SW480 (cell line): ENCODE measurements around the gene KLRC3.
"Not testable (repeated sequence)": the region's sequence is repeated elsewhere in the genome, so short reads cannot be mapped to it uniquely, and the experiment has no call there.

Source experiments
- DNase-seq: peaks from one replicate; pipeline ENCODE4 v3.0.0-alpha.2; 2016; ENCODE audit warnings: low spot score

KLRC3 gene

DNA sequence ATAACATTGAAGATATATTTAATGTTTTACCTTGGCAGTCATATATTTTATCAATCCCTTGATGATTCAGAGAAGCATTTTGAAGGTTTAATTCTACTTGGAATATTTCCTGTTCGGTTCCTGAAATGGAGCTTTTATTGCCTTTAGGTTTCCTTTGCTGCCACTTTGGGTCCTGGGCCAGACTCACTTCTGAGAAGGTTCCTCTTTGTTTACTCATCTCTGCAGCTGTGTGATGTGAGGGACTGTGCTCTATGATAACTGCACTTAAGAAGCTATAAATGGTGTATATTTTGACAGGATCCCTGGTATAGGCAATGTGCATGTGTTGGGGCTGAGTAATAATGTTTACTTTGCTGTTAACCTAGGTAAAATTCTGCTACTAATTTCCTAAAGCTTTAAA is at the start of gene KLRC3:
TSS of gene KLRC3 (minus strand) at position 262 of the 400 bp plus-strand sequence. CDS start at position 217, 45 bp downstream.
- peak; percentile 80 for DNase-seq

DNA sequence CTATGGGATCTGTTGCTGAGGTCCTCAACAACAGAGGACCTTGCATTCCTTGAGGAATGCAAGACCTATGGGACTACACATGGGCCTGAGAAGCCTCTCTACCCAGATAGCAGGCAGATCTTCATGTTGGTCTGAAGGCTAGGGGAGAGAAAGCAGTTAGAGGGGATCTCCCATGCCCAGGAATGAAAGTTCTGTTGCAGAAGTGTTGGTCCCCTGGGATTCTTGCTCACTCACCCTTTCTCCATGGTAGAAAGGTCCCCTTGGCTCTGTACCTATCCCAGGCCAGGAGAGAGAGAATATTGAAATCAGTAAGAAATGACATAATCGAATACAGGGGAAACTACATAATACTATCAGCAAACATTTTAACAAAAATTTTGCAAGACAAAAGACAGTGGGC is 49.3 kb upstream of the KLRC3 start:
- no peak for DNase-seq

DNA sequence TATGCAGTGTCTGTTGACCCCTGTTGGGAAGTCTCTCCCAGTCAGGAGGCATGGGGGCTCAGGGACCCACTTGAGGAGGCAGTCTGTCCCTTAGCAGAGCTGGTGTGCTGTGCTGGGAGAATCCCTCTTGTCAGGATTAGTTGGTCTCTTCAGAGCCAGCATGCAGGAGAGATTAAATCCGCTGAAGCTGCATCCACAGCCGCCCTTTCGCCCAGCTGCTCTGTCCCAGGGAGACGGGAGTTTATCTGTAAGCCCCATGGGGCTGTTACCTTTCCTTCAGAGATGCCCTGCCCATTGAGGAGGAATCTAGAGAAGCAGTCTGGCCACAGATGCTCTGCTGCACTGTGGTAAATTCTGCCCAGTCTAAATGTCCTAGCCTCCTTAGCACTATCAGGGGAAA is 45.9 kb upstream of the KLRC3 start:
- no peak for DNase-seq

DNA sequence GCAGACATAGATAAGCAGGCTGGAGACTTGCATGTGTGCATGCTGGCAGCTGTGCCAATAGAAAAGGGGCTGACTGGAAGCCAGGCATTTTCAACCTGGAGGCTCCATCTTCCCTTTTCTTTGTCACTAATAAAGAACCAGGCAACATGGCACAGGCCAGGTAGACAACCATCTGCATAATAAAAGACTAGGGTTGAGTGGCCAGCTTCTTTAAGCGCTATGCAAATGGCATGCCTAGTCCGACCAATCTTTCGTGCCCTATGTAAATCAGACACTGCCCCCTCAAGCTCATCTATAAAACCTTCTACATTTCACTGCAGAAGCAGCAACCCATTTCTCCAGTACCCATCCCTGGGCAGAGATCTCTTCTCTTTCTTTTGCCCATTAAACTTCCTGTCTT is 37.4 kb upstream of the KLRC3 start:
- DNase-seq: no peak

DNA sequence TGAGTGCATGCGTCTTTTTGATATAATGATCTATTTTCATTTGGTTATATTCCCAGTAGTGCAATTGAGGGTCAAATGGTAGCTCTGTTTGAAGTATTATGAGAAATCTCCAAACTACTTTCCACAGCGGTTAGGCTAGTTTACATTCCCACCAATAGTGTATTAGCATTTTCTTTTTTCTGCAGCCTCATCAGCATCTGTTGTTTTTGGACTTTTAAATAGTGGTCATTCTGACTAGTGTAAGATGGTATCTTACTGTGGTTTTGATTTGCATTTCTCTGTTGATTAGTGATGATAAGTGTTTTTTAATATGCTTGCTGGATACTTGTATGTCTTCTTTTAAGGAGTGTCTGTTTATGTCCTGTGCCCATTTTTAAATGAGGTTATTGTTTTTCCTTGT is 36.5 kb upstream of the KLRC3 start:
- no peak for DNase-seq

DNA sequence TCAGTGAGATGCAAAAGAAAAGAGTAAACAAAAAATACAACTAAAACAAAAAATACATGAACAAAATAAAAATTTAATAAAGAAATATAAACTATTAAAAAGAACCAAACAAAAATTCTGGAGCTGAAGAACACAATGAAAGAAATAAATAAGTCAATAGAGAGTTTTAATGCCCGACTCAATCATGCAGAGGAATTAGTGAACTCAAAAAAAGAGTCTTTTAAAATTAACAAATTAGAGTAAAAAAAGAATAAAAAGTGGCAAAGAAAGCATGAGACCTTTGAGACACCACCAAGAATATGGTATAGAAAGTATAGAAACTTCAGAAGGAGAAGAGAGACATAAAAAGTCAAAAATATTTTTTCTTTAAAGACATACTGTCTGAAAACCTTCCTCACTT is 35.4 kb upstream of the KLRC3 start:
- no peak for DNase-seq

DNA sequence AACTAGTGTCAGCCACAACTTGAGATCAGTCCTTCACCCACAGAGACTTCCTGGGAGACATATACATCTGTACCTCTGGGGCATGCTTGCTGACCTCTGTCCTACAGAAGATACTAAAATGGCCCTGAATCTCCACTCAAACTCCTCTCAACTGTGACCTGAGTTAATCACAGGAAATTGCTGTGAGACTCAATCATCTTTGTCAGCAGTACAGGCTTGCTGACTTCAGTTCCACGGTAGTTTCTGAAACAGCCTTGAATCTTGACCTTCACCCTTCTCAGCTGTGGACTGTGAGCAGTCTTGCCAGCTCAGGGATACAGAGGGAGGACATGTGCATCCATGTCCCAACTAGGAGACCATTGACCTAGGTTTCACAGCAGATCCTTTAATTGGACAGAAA is 34.1 kb upstream of the KLRC3 start:
- DNase-seq: no peak

DNA sequence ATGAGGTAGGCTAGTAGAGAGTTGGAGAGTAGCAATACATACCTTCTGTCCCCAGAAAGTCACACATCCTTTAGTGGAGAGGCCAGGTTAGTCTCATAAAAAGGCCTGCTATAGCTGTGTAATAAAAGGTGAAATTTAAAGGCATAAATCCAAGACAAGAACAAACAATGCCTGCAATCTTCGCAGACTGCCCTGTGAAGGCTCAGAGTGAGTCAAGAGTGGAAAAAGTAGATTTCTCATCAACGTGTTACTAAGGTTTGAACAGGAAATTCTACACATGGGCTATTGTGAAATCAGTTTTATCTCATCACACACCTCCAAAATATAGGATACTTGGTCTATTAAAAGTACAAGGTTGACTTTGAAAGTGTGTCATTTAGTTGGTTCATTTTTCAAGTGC is 32.8 kb upstream of the KLRC3 start, which contains the start of gene KLRC1:
TSS of gene KLRC1 (minus strand) at position 222 of the 400 bp plus-strand sequence. CDS start 2,221 bp downstream, outside the sequence.
- DNase-seq: no peak

DNA sequence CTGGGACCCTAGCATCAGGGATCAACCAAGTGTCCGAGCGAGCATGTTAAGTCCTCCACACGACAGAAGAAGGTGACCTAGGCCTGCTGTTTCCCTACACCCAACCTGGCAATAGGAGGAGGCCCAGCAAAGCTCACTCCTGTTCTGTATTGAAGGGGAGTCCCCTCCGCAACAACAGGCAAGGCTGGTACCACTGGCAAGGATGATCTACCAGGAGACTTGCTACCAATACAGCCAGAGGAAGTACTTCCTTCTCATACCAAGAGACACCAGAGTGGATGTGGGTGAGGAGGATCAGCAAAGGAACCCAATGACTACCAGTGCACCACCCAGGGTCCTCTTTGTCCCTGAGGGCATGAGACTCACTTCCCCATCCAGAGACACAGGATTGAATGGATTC is 27.8 kb upstream of the KLRC3 start:
- no peak for DNase-seq

DNA sequence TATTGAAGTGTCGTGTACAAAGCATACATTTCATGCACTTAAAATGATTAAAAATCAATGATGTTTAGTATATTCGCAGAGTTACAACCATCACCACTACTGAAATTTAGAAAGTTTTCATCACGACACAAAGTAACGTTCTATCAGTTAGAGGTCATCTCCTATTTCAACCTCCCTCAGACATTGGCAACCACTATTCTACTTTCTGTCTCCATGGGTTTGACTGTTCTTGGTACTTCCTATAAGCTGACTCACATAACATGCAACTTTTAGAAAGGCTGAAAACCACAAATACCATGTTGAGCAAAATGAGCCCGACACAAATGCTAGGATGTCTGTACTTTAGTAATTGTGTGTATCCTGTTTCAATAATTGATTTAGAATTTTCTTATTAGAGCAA is 25.7 kb upstream of the KLRC3 start:
- not testable (repeated sequence) for DNase-seq

DNA sequence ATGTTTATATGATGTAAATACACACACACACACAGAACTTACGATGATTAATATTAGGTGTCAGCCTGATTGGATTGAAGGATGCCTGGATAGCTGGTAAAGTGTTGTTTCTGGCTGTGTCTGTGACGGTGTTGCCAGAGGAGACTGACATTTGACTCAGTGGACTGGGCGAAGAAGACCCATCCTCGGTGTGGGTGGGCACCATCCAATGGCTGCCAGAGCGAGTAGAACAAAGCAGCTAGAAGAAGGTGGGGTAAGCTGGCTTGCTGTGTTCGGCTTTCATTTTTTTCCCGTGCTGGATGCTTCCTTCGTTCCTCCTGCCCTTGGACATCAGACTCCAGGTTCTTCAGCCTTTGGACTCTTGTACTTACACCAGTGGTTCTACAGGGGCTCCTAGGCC is 20.7 kb upstream of the KLRC3 start:
- DNase-seq: not testable (repeated sequence)

DNA sequence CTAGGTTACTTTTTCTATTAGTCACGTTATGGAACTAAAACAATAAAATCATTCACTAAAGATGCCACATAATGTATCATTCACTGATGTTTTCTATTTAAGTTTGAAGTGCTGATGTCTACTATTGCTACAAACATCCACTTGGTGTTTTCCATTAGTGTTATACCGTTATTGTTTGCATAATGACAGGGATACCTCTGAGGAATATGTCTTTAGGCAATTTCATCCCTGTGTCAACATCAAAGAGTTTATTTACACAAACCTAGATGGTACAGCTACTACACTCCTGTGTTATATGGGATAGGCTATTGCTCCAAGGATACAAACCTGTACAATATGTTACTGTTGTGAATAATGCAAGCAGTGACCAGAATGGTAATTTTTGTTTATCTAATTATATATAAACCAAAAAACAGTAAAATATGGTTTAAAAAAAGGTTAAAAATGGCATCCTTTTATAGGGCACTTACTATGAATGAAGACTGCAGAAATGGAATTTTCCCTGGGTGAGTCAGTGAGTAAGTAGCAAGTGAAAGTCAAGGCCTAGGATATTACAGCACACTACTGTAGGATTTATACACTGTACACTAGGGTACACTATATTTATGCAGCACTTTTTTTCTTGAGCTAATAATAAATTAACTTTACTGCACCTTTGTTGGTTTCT is 19.3 kb upstream of the KLRC3 start:
- peak; percentile 81 for DNase-seq

DNA sequence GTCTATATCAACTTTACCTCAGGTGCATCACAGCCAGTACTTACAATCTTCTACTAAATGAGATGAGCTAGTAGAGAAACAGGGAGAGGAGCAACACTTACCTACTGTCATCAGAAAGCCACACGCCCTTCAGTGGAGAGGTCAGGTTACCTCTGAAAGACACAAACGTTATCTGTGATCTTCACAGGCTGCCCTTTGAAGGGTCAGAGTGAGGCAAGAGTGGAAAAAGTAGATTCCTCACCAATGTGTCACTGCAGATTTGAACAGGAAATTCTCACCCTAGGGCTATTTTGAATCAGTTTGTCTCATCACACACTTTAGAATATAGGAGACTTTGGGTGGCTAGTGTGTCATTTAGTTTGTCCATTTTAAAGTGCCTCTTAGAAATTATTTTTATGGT is 17.2 kb upstream of the KLRC3 start:
- not testable (repeated sequence) for DNase-seq

DNA sequence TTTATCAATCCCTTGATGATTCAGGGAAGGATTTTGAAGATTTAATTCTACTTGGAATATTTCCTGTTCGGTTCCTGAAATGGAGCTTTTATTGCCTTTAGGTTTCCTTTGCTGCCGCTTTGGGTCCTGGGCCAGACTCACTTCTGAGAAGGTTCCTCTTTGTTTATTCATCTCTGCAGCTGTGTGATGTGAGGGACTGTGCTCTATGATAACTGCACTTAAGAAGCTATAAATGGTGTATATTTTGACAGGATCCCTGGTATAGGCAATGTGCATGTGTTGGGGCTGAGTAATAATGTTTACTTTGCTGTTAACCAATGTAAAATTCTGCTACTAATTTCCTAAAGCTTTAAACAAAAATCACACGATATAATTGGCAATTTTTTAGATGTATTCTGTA is 15.4 kb upstream of the KLRC3 start, which contains the start of gene KLRC2:
TSS of gene KLRC2 (minus strand) at position 195 of the 400 bp plus-strand sequence. CDS start at position 171, 24 bp downstream.
- peak; percentile 95 for DNase-seq

DNA sequence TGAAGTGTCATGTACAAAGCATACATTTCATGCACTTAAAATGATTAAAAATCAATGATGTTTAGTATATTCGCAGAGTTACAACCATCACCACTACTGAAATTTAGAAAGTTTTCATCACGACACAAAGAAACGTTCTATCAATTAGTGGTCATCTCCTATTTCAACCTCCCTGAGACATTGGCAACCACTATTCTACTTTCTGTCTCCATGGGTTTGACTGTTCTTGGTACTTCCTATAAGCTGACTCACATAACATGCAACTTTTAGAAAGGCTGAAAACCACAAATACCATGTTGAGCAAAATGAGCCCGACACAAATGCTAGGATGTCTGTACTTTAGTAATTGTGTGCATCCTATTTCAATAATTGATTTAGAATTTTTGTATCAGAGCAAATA is 10.2 kb upstream of the KLRC3 start:
- not testable (repeated sequence) for DNase-seq

DNA sequence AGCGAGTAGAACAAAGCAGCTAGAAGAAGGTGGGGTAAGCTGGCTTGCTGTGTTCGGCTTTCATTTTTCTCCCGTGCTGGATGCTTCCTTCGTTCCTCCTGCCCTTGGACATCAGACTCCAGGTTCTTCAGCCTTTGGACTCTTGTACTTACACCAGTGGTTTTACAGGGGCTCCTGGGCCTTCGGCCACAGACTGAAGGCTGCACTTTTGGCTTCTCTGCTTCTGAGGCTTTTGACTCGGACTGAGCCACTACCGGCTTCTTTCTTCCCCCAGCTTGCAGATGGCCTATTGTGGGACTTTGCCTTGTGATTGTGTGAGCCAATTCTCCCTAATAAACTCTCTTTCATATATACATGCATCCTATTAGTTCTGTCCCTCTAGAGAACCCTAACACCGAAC is 5.5 kb upstream of the KLRC3 start:
- DNase-seq: not testable (repeated sequence)

DNA sequence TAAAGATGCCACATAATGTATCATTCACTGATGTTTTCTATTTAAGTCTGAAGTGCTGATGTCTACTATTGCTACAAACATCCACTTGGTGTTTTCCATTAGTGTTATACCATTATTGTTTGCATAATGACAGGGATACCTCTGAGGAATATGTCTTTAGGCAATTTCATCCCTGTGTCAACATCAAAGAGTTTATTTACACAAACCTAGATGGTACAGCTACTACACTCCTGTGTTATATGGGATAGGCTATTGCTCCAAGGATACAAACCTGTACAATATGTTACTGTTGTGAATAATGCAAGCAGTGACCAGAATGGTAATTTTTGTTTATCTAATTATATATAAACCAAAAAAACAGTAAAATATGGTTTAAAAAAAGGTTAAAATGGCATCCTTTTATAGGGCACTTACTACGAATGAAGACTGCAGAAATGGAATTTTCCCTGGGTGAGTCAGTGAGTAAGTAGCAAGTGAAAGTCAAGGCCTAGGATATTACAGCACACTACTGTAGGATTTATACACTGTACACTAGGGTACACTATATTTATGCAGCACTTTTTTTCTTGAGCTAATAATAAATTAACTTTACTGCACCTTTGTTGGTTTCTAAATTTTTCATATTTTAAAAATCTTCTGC is 4.0 kb upstream of the KLRC3 start:
- DNase-seq: not testable (repeated sequence)

DNA sequence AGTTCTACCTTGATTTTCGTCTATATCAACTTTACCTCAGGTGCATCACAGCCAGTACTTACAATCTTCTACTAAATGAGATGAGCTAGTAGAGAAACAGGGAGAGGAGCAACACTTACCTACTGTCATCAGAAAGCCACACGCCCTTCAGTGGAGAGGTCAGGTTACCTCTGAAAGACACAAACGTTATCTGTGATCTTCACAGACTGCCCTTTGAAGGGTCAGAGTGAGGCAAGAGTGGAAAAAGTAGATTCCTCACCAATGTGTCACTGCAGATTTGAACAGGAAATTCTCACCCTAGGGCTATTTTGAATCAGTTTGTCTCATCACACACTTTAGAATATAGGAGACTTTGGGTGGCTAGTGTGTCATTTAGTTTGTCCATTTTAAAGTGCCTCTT is 1.8 kb upstream of the KLRC3 start:
- not testable (repeated sequence) for DNase-seq

DNA sequence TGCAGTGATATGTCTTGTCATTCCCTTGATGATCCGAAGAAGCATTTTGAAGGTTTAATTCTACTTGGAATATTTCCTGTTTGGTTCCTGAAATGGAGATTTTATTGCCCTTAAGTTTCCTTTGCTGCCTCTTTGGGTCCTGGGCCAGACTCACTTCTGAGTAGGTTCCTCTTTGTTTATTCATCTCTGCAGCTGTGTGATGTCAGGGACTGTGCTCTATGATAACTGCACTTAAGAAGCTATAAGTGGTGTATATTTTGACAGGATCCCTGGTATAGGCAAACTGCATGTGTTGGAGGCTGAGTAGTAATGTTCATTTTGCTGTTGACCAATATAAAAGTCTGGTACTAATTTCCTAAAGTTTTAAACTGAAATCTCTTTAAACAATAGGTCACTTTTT is 11.0 kb downstream of the KLRC3 start, which contains the start of gene KLRC4:
TSS of gene KLRC4 (minus strand) at position 366 of the 400 bp plus-strand sequence. CDS start at position 184, 182 bp downstream.
- peak; percentile 97 for DNase-seq

DNA sequence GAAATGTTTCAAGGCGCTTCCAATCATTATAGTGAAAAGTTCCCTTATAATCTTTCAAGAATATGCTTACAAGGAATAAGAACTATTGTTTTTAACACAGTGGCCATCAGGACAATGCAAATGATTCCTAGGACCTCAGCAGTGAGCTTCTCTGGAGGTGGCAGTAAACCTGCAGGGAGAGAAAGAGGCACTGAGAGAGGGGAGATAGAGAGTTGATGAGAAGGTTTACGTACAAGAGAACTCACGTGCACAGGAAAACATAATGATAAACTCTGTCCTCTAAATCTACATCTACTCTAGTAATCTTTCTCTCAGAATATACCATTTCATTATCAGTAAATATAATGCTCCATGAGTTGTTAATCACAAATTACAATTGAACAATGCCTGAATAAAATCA is 11.6 kb downstream of the KLRC3 start:
- peak; percentile 71 for DNase-seq

DNA sequence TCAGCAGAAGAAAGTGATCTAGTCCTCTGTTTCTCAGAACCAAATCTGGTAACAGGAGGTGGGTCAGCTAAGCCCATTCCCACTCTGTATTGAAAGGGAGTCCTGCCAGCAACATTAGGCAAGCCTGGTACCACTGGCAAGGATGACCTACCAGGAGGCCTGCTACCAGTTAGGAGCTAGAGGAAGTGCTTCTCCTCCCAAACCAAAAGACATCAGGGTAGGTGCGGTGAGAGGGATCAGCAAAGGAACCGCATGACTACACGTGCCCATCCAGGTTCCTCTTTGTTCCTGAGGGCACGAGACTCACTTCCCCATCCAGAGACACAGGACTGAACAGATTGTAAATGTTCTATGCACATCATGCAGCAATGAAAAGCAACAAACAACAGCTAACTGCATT is 13.7 kb downstream of the KLRC3 start:
- peak; percentile 66 for DNase-seq

DNA sequence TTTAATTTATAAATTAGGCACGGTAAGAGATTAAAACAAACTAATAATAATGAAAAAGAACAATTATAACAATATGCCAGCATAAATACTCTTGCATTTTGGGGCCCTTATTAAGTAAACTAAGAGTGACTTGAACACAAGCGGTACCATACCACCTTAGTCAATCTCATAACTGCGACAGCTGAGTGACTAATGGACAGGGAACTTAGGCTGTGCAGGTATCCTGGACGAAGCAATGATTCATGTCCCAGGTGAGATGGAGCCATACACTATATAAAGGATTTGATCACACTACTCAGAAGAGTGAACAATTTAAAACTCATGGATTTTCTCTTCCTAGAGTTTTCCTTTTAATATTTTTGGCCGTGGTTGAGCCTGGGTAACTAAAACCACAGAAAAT is 15.1 kb downstream of the KLRC3 start:
- DNase-seq: no peak

DNA sequence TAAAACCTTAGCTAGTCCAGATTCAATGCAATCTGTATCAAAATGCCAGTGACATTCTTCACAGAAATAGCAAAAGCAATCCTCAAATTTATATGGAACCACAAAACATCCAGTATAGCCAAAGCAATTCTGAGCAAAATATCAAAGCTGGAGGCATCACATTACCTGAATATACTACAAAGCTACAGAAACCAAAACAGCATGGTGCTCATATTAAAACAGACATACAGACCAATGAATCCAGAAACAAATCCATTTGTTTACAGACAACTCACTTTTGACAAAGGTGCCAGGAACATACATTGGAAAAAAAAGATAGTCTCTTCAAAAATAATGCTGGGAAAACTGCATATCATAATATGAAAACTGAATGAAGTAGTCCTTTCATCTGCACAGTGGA is 15.6 kb downstream of the KLRC3 start:
- no peak for DNase-seq

DNA sequence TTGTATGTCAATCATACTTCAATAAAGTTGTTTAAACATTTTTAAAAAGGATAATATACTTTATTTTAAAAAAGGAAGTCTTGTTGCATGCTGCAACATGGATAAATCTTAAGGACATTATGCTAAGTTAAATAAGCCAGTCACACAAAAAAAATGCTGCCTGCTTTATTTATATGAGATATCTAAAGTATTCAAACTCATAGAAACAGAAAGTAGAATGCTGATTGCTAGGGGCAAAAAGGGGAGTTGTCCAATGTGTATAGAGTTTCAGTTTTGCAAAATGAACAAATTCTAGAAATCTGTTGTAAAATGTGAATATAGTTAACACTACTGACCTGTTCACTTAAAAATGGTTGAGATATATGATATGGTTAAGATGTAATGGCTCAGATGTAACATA is 19.6 kb downstream of the KLRC3 start:
- no peak for DNase-seq
